UCSD-AML1 (cell line): ENCODE measurements around the gene LRRC70.
"Not testable (repeated sequence)": the region's sequence is repeated elsewhere in the genome, so short reads cannot be mapped to it uniquely, and the experiment has no call there.

Experiments
- DNase-seq: peaks from one replicate; lab custom pipeline; 2025; ENCODE audit not compliant: unreplicated experiment; lab: John Stamatoyannopoulos, UW

Gene LRRC70

GRCh38 chr5:62603934-62604333 is 25.3 kb downstream of the LRRC70 start:
- no peak for DNase-seq

DNA sequence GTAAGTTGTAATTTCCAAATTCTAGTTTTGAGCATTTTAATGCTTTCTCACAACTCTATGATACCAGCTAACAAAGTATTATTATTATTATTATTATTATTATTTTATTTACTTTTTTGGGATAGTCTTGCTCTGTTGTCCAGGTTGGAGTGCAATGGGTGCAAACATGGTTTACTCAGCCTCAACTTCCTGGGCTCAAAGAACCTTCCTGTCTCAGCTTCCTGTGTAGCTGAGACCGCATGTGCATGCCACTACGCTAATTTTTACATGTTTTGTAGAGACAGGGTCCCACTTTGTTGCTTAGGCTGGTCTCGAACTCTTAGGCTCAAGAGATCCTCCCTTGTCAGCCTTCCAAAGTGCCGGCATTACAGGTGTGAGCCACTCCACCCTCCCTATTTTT is 27.0 kb downstream of the LRRC70 start:
- no peak for DNase-seq

DNA sequence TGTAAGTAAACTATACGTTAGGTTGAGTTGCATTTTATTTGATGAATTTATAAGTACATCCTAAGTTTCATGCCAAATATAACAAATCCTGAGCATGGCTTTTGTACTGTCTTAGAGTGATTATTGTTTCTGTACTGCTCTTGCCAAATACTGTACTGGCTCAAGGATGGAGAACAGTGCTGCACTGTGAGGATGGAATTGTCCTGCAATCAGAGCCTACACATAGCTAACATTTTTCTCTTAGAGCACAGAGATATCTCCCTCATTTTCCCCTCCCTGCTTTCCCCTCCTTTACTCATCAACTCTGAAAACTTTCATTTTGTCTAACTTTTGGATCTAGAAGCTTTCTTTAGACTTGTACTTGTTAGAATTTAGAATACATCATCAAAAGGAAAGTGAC is 28.3 kb downstream of the LRRC70 start:
- DNase-seq, result no peak

GRCh38 chr5:62607615-62608014 is 29.0 kb downstream of the LRRC70 start:
- DNase-seq, result no peak

- no peak for DNase-seq
Measured at GRCh38 chr5:62608529-62609511, 30.2 kb downstream of the LRRC70 start.

- no peak for DNase-seq
Measured at GRCh38 chr5:62614355-62614754, 35.7 kb downstream of the LRRC70 start.

DNA sequence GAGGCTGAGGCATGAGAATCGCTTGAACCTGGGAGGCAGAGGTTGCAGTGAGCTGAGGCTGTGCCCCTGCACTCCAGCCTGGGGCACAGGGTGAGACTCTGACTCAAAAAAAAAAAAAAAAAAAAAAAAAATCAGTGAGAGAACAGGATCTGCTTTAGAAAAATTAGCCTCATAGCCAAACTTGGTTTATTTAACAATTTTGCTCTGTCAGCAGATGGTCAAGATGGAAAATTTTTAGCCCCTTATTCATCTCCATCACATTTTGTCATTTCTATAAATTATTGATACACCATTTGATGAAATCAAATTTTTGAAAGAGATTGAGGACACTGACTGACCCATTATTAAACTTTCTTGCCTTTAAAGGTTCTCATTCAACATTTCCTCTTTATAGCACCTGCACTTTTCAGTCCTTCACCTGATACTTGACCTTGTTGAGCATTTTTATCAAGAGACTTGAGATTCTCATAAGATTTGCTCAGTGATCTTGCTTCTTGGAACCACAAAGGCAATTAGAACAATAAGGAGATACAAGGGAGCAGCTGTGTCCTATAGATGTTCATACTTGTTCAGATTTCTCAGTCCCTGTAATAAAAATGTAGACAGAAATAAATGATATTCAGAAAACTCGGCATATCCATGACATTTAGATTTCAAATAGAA is 38.1 kb downstream of the LRRC70 start:
- no peak for DNase-seq

DNA sequence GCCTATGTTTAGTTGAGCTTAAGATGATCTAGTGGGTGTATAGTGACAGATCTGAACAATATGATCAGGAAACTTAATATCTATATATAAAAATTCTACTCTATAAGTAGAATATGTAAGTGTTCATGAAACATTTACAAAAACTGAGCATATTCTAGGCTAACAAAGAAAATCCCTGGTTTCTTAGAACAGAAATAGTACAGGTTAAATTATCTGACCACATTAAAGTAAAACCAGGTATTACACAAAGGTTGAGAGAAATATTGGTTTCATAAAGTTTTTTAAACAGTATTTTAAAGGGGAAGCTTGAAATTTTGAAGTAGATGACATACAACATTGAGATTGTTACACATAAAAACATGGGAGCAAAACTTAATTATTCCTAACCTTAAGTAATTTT is 39.3 kb downstream of the LRRC70 start:
- DNase-seq, result no peak

- DNase-seq, result no peak
Measured at GRCh38 chr5:62620761-62621160, 42.1 kb downstream of the LRRC70 start.

DNA sequence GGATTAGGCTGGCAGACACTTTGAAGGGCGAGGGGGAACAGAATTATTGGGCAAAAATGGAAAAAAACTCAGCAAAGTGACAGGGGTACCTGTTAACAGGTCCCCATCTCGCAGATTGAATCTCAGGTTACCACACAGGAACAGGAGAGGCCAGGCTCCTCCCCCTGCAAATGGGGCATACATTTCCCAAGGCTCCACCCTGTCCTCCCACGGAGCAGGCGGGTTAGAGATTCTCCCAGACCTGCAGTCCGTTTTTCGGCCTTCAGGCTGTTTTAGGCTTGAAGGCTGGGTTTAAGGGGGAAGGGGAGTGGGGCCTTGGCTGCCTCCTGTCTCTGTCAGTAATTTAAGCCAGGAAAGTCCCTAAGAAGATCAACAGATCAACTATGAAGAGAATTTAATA is 42.7 kb downstream of the LRRC70 start:
- DNase-seq, result no peak

DNA sequence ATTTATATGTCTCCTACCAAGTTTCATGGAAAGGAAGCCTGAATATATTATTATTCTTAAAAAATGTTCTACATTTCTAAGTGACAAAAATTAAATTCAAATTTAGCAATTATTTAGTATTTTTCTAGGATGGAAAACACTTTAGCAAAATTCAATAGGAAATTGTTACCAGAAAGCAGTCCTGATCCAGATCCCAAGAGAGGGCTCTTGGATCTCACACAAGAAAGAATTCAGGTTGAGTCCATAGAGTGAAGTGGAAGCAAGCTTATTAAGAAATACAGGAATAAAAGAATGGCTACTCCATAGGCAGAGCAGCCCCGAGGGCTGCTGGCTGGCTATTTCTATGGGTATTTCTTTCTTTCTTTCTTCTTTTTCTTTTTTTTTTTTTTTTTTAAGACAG is 44.7 kb downstream of the LRRC70 start:
- DNase-seq, result no peak

DNA sequence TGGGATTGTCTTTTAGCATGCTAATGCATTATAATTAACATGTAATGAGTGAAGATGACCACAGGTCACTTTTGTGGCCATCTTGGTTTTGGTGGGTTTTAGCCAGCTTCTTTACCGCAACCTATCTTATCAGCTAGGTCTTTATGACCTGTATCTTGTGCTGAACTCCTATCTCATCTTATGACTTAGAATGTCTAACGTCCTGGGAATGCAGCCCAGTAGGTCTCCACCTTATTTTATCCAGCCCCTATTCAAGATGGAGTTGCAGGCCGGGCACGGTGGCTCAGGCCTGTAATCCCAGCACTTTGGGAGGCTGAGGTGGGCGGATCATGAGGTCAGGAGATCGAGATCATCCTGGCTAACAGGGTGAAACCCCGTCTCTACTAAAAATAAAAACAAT is 45.8 kb downstream of the LRRC70 start:
- DNase-seq, result not testable (repeated sequence)

GRCh38 chr5:62626534-62626933 is 47.9 kb downstream of the LRRC70 start:
- DNase-seq, result no peak

- no peak for DNase-seq
Measured at GRCh38 chr5:62627121-62627520, 48.5 kb downstream of the LRRC70 start.

- no peak for DNase-seq
Measured at GRCh38 chr5:62627901-62628300, 49.3 kb downstream of the LRRC70 start.
